Measurements from ENCODE around the gene GAL.

- TF ChIP-seq EZH2 (IDR thresholded peaks at IDR 0.05; ENCODE audit: borderline replicate concordance, low read depth, low read length, poor library complexity, severe bottlenecking), result no peak
- no peak for TF ChIP-seq CTCF (conservative IDR thresholded peaks at IDR 0.05; ENCODE audit: low read depth, low read length)
Observed at GRCh38 chr11:68693484-68693882, 9.1 kb downstream of the GAL start.

All from A673 (cell line).